Lower lobe of right lung (tissue), 2 donors: ENCODE data around the gene CTNNA2. TPM values are rescaled to one million over a fixed set of nuclear protein-coding genes. Genes with fewer than 3 reads are reported as not detected.

ENCODE experiments used
- ATAC-seq, 2 donors: fragments of 200-7000 bp; cut with Tn5 transposase; one replicate each; pipeline ENCODE4 v1.9.1; 2020 to 2022; ENCODE audit warnings: mild to moderate bottlenecking in 2 of 2, moderate library complexity in 2 of 2
- DNase-seq: peaks from one replicate; pipeline ENCODE4 v3.0.0-alpha.2; 2020
- H3K27ac ChIP-seq: fragments of 200-600 bp; one replicate; pipeline ENCODE4 v1.8.0; 2022
- H3K27me3 ChIP-seq: fragments of 200-600 bp; one replicate; pipeline ENCODE4 v1.8.0; 2022; ENCODE audit warnings: low read depth
- H3K36me3 ChIP-seq: fragments of 200-600 bp; one replicate; pipeline ENCODE4 v1.8.0; 2022; ENCODE audit warnings: mild to moderate bottlenecking
- H3K4me1 ChIP-seq: fragments of 200-600 bp; one replicate; pipeline ENCODE4 v1.8.0; 2022
- H3K4me3 ChIP-seq: fragments of 200-600 bp; one replicate; pipeline ENCODE4 v1.8.0; 2022; ENCODE audit warnings: mild to moderate bottlenecking
- H3K9me3 ChIP-seq: fragments of 200-600 bp; one replicate; pipeline ENCODE4 v1.8.0; 2022
- CTCF ChIP-seq: fragments of 200-600 bp; IDR thresholded peaks from one replicate; pipeline ENCODE4 v1.8.0; 2022; ENCODE audit warnings: antibody characterized with exemption, mild to moderate bottlenecking
- intact Hi-C: fragments of 100-400 bp; cut with DNase I; formaldehyde crosslinking; loops from one replicate; pipeline ENCODE4 v1.11.0; 2022
- total RNA-seq: library from RNA; stranded (reverse); fragmentation: NEBNext Ultra II Directional; extraction: Animal tissue kit (Norgen Biotek cat#: 25700); gene quantifications from one replicate; pipeline ENCODE4 v1.2.1, GENCODE V29; 2021
- donor health status: DM: no; HTN: yes; CAD: no; lungs with severe emphysema.

CTNNA2 gene
- total RNA-seq, 1 donor from 2014 or later = not detected

DNA sequence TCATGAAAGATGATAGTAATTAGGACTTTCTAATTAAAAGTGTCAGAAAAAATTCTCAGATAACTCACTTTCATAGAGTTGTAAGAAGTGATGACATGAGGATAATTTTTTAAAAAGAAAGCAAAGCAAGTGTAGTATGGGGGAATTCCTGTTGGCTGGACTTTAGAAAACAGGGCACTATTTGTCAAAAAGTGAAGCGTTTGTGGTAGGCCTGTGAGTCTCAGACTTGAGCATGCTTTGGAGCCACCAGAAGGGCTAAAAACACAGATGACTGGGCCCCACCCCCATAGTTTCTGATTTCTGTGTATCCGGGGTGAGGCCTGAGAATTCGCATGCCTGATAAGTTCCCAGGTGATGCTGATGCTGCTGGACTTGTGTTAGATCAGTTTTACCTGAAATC is 1014.3 kb downstream of the CTNNA2 start:
- intact Hi-C loops = no loop called here
- DNase-seq (no peak), ATAC-seq (no peak)
- H3K27ac ChIP-seq = no peak overlapping the region
- no peak overlapping the region for H3K4me3 ChIP-seq
- no peaks in the 10 kb centered on the region for H3K27me3 ChIP-seq
- no peak for TF ChIP-seq CTCF
- no peaks in the 10 kb centered on the region for H3K4me1 ChIP-seq
- H3K9me3 ChIP-seq = no peaks in the 10 kb centered on the region
- no peaks in the 10 kb centered on the region for H3K36me3 ChIP-seq

- Histone ChIP-seq H3K27ac (no peak overlapping the region), H3K9me3 (no peaks in the 10 kb centered on the region), H3K27me3 (no peaks in the 10 kb centered on the region), H3K4me1 (no peaks in the 10 kb centered on the region), H3K4me3 (no peak overlapping the region), H3K36me3 (no peaks in the 10 kb centered on the region)
- ATAC-seq (no peak), DNase-seq (no peak)
- TF ChIP-seq CTCF = no peak
- intact Hi-C loops = no loop called here
These were observed 1016.8 kb downstream of the CTNNA2 start for GRCh38 chr2:80529466-80530165.

- no peak overlapping the region for H3K27ac ChIP-seq
- H3K27me3 ChIP-seq = no peaks in the 10 kb centered on the region
- TF ChIP-seq CTCF = no peak
- DNase-seq = no peak
- ATAC-seq = no peak
- intact Hi-C loops = no loop called here
- no peaks in the 10 kb centered on the region for H3K36me3 ChIP-seq
- no peaks in the 10 kb centered on the region for H3K9me3 ChIP-seq
- H3K4me1 ChIP-seq = no peaks in the 10 kb centered on the region
- H3K4me3 ChIP-seq = no peak overlapping the region
These were observed 1017.7 kb downstream of the CTNNA2 start for GRCh38 chr2:80530442-80531064.

GRCh38 chr2:80531319-80531718 is 1018.5 kb downstream of the CTNNA2 start:
- Histone ChIP-seq H3K27ac (no peak overlapping the region), H3K4me1 (no peaks in the 10 kb centered on the region), H3K4me3 (no peak overlapping the region), H3K36me3 (no peaks in the 10 kb centered on the region), H3K9me3 (no peaks in the 10 kb centered on the region), H3K27me3 (no peaks in the 10 kb centered on the region)
- no peak for ATAC-seq
- no peak for DNase-seq
- no peak for TF ChIP-seq CTCF
- intact Hi-C loops = no loop called here

DNA sequence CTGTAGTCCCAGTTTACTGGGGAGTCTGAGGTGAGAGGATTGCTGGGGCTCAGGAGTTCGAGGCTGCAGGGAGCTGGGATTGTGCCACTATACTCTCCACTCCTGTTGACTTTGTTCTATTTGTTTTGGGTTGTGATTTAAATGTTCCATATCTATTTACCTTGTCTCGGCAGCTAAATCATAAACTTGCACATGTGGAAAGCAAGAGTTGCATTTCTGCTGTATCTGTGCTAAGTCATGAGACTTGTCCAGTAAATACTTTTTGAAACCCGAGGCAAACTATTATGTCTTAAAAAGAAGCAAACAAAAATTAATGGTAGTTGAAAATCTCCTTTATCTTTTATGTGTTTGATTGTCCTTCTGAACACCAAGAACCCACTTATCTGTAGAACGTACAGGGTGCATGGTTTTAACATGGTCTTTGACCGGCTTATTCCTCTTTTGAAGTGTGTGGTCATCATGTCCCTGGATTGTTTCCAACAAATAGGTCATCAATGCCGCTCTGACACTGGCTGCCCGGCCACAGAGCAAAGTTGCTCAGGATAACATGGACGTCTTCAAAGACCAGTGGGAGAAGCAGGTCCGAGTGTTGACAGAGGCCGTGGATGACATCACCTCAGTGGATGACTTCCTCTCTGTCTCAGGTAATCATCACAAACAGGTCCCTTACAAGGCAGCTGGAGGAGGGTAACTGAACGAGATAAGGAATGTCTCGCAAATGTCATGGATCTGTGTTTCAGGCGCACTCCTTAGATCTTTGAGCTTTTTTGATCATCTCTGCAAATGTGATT is 1032.8 kb downstream of the CTNNA2 start:
- Histone ChIP-seq H3K4me3 (no peak overlapping the region), H3K9me3 (no peaks in the 10 kb centered on the region), H3K27ac (no peak overlapping the region), H3K36me3 (no peaks in the 10 kb centered on the region), H3K4me1 (no peaks in the 10 kb centered on the region), H3K27me3 (no peaks in the 10 kb centered on the region)
- DNase-seq (no peak), ATAC-seq (no peak)
- no peak for TF ChIP-seq CTCF
- intact Hi-C loops = no loop called here
